Embryonic facial prominence (tissue), 1 donor: ENCODE results near the gene RCC1.
A peak's percentile ranks its signal among the peaks of the same experiment; 100 is the strongest.
"Not testable (repeated sequence)": the region's sequence is repeated elsewhere in the genome, so short reads cannot be mapped to it uniquely, and the experiment has no call there.

Source experiments
- DNase-seq: peaks from one replicate; pipeline ENCODE4 v3.0.0-alpha.2; 2016; ENCODE audit errors: extremely low spot score

The RCC1 gene

GRCh38 chr1:28545246-28545628, 39.4 kb downstream of the RCC1 start:
- DNase-seq, result no peak

DNA sequence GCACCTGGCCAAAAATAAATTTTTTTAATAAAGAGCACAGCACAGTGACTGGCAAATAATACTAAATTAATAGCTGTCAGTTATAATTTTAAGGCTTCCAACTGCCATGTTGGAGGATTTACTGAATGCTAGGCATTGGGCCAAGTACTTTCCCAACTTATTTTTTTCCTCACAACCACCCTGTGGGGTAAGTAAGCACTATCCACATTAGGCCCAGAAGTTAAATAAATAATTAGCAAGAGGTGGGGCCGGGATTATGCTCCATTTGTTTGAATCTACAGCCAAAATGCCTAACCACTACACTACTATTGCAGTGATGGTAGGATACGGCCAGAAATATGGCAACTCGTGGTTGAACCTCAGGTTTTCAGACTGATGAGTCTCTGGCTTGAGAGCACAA, 42.5 kb downstream of the RCC1 start:
- DNase-seq, result no peak

GRCh38 chr1:28551381-28551780, 45.5 kb downstream of the RCC1 start:
- DNase-seq, result no peak

DNA sequence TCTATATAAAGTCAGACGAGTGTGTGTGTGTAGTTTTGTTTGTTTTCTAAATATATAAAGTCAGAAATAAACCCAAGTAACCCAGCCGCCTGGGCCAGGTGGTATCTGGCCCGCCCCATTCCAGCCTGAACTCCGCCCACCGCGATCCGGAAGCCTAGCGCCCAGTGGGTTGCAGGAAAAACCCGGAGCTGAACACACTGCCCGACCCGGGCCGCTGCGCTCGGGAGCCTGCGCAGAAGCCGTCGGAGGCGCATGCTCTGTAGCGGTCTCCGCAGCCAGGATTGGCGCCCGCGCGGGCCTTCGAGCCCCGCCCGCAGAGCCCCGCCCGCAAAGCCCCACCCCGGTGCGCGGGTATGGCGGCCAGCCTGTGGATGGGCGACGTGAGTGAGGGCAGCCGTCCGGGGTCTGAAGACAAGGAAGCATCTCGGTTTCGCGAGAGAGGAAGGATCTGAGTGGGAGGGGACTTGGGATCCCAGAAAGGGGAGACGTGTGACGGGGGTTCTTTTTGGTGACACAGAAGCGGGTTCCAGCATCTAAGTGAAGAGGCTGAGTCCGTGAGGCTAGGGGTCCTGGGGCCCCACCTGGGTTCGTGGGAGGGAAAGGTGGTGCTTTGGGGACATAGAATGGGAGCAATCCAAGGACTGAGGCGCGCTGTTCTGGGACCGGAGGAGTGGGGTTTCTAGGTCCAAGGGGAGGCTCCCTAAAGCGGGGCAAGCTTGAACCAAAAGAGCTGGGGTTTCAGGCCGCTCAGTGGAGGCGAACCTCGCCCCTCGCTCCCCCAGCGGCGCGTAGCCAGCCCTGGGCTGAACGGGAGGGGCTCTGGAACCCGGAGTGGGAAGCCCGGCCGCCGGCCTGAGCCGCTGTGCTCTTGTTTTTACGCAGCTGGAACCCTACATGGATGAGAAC, 47.2 kb downstream of the RCC1 start, which contains the start of gene TRNAU1AP:
Gene TRNAU1AP (plus strand): TSS at position 328 of the 906 bp plus-strand sequence. CDS start 26 bp downstream, at position 354.
- DNase-seq, result peak; percentile 93

DNA sequence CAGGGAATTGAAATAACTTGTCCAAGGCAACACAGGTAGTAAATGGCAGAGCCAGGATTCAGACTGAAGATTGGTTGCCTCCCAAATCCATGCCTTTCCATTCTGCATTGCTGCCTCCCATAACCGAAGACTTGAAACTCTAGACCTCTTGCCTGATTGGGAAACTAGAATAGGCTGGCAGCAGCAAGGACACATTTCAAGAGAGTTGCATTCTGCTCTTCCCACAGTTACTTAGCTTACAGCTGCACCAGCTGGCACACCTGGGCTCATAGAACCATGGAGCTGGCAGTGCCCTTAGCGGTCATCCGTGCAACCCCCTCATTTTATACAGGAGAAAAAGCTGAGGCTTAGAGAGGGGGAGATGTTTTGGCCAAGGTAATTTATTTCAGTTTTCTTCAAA, 55.0 kb downstream of the RCC1 start:
- no peak for DNase-seq

GRCh38 chr1:28564310-28564709, 58.5 kb downstream of the RCC1 start:
- DNase-seq, result no peak

DNA sequence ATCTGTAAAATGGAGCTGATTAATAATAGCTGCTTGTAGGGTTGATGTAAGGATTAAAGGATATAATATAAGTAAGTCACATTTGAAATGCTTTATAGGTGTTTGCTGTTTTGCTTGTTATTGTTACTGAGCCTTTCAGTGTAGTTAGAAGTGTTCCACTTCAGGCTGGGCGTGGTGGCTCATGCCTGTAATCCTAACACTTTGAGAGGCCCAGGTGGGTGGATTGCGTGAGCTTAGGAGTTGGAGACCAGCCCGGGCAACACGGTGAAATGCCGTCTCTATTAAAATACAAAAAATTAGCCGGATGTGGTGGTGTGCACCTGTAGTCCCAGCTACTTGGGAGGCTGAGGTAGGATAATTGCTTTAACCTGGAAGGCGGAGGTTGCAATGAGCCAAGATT, 59.2 kb downstream of the RCC1 start:
- DNase-seq, result no peak

- DNase-seq, result no peak
Observed at GRCh38 chr1:28565726-28566125, 59.9 kb downstream of the RCC1 start.

GRCh38 chr1:28566931-28567330, 61.1 kb downstream of the RCC1 start:
- no peak for DNase-seq

DNA sequence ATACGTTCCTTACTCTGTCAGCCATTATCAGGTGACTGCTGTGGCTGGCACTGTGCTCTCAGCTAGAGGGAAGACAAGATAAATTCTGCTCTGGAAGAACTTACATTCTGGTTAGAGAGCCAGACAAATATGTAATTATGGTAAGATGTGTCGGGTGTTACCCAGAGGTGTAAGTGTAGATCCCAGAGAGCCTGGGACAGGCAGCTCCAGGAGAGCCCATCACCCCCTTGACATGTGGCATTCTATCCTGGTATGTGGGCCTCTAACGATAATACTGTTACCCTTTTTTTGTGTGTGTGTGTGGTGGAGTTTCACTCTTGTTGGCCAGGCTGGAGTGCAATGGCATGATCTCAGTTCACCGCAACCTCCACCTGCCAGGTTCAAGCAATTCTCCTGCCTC, 66.1 kb downstream of the RCC1 start:
- no peak for DNase-seq

DNA sequence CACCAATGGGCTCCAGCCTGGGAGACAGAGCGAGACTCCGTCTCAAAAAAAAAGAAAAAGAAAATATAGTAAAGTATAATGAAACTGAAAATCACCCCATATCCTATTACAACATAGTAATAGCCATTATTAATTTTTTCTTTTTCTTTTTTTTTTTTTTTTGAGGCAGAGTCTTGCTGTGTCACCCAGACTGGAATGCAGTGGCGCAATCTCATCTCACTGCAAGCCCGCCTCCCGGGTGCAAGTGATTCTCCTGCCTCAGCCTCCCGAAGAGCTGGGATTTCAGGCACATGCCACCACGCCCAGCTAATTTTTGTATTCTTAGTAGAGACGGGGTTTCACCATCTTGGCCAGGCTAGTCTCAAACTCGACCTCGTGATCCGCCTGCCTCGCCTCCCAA, 67.0 kb downstream of the RCC1 start:
- not testable (repeated sequence) for DNase-seq

DNA sequence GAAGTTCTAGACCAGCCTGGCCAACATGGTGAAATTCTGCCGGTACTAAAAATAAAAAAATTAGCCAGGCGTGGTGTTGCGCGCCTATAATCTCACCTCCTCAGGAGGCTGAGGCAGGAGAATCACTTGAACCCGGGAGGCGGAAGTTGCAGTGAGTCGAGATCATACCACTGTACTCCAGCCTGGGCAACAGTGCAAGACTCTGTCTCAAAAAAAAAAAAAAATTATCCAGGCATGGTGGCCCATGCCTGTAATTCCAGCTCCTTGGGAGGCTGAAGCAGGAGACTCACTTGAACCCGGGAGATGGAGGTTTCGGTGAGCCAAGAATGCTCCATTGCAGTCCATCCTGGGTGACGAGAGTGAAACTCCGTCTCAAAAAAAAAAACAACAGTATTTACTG, 67.7 kb downstream of the RCC1 start:
- no peak for DNase-seq

- no peak for DNase-seq
Observed at GRCh38 chr1:28577052-28577678, 71.3 kb downstream of the RCC1 start.

- no peak for DNase-seq
Observed at GRCh38 chr1:28577738-28578536, 72.1 kb downstream of the RCC1 start.

GRCh38 chr1:28578696-28579218, 72.9 kb downstream of the RCC1 start:
- no peak for DNase-seq

GRCh38 chr1:28579401-28579800, 73.6 kb downstream of the RCC1 start:
- no peak for DNase-seq

DNA sequence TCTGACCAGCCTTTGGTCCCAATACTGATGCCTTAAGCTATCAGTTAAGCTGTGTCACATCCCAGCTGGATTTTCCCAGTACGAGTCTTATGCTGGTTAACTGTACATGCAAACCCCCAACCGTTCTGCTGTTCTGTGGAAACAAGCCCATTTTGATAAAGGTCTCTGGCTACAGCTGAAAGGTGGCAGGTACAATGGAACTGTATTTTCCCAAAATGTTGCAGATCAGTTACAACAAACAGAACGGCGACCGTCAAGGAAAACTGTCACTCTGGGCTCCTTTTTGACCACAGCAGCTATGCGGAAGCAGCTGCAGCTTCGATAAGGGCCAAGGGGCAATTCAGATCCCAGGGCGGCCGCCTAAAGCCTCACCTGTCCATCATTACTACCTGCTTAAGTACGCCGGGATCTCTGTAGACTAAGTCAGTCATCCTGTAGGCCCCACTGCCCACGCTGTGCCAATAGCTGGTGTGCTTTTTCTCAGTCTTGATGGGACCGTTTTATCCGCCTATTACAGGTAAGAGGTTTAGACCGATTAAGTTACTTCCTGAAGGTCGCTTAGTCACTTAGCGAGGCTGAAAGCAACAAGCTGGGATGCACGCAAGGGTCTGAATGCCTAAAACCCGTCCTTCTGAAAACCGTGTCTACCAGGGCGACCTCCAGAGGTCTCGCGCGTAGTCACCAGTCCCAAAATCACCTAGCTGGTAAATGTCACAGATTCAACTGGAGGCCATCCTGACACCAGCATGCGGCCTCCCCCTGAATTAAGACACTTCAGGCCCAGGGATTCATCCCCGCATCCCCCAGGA, 75.1 kb downstream of the RCC1 start:
- DNase-seq, result no peak

DNA sequence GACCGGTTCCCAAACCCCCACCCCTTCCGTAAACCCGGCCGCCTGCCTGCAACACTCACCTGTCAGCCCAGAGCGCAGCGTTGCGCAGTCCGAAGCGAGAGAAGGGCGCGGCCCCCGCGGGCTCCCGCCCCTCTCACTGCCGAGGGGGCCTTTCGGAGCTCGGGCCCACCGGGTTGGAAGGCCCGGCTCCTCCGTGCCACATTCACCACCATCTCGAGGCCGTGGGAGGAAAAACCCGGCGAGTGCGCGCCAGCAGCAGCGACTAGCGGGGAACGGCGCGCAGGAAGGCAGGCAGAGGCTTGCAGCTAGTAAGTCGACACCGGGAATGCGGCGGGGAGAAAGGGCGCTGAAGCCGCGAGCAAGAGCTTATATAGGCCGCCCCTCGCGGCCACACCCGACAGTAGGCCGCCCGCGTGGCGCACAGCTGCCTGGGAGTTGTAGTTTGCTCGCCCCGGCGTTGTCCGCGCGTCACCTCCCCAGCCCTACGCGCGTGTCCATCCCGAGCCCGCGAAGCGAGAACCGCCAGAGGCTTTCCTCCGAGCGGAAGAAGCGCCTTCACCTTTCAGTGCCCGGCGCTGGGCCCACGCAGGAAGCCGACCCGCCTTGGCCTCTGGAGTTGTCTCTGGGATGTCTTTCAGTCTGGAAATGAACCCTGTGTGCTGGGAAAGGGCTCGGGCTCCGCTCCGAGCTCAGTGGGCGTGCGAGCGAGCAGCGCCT, 75.8 kb downstream of the RCC1 start:
- peak; percentile 91 for DNase-seq

GRCh38 chr1:28582248-28582615, 76.4 kb downstream of the RCC1 start:
- DNase-seq, result no peak

GRCh38 chr1:28586585-28587391, 80.9 kb downstream of the RCC1 start:
- DNase-seq, result not testable (repeated sequence)
